ENCODE data around the gene RASGRP2.

Gene RASGRP2

DNA sequence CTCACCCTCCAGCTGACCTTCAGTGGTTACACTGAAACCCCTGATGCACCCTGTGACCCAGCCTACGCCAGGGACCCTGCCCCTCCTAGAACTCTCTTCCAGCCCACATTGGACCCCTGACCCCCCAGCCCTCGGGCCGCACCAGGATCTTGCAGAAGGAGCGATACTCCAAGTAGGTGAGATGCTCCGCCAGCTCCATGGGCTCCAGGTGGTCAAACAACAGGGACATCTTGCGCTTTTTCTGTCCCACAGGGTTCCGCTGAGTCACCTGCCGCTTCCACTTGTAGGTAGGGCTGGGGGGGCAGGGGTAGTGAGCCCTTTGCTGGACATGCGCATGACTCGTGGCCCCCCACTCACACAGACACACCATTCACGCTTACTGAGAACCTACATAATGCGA, 4.1 kb downstream of the RASGRP2 start:
- no peak for DNase-seq (ENCODE audit: low read depth)

DNA sequence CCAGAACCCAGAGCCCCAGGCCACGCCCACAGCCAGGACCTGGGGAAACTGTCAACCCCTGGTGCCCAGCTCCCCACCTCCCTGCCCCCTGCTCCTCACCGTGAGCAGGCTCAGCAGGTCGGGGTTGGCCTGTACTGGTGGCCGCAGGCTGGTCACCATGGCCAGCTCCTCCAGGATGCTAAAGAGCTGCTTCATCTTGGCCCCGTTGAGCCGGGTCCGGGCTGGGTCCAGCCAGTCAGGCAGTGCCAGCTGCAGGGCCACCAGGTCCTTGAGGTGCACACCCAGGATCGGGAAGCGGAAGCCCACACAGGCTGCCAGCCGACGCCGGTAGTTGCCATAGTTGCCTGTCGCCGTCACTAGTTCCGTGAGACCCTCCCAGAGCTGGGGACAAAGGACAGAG, 7.3 kb downstream of the RASGRP2 start:
- no peak for DNase-seq (ENCODE audit: low read depth)

DNA sequence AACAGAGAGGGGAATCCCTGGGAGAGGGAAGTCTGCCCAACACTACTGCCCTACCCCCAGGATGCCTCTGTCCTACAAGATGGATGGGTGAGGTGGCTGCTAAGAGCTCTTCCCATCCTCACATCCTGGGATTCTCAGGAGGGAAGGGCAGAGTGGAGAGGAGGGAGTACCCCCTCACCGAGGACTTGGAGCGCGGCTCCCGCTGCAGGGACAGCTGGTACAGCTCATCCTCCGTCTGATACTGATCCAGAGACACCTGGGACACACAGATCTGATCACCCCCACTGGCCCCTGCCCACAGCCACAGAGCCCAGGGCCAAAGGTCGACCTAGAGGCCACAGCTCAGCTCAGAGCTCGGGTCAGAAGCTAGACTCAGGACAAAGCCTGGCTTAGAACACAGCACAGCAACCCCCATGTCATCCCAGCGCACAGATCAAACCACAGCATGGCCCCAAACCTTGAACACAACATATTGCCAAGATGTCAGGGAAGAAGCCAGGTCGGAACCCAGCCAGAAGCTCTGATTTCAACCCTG, 8.2 kb downstream of the RASGRP2 start:
- DNase-seq (ENCODE audit: low read depth): no peak

DNA sequence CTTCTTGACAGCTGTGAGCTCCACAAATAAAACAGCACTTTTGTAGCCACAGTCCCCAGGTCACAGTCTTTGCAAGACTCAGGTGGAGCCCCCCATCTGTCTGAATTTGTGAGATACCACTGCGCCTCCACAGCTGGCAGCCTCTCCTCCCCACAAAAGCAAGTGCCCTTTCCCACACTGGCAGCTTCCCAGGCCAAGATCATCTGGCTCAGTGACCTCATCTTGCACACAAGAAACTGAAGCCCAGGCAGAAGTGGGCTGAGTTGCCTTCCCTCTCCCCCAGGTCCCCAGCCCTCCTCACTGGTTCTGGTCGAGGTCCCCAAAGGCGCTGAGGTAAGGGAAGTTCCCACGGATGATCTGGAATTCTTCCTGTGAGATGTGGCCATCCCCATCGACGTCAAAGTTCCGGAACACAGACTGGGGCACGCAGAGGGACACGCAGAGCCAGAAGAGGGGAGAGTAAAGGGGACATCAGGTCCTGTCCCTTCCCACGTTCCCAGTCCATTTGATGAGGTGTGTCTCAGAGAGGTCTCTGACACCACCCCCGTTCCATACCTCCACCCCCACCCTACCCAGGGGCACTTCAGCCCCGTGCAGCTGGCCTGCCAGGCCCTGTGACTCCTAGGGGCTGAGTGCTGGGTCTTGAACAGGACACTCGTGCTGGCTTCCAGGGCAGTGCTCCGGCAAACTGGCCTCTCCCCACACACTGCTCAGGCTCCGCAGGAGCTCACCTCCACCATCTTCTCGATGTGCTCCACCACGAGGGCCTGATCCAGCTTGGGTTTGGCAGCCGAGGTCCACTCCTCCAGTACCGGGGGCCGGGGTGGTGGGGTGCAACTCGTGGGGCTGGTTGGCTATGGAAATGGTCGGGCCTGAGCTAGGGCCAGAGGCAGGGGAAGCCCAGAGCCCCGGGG, 8.9 kb downstream of the RASGRP2 start:
- no peak for DNase-seq (ENCODE audit: low read depth)

DNA sequence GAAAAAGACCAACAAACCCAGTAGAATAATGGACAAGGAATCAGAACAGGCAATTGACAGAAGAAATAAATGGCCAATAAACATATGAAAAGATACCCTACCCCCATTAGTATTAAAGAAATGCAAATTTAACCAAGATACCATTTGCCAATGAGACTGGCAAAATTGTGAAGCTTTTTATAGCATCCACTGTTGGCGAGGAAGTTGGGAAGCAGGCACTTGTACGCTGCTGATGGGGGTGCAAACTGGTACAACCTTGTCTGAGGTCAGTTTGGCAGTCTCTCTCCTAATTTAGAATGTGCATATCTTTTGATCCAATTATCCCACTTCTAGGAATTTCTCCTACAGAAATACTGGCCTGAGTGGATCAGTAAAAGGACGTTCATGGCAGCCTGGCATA, 12.3 kb downstream of the RASGRP2 start:
- DNase-seq (ENCODE audit: low read depth): no peak

DNA sequence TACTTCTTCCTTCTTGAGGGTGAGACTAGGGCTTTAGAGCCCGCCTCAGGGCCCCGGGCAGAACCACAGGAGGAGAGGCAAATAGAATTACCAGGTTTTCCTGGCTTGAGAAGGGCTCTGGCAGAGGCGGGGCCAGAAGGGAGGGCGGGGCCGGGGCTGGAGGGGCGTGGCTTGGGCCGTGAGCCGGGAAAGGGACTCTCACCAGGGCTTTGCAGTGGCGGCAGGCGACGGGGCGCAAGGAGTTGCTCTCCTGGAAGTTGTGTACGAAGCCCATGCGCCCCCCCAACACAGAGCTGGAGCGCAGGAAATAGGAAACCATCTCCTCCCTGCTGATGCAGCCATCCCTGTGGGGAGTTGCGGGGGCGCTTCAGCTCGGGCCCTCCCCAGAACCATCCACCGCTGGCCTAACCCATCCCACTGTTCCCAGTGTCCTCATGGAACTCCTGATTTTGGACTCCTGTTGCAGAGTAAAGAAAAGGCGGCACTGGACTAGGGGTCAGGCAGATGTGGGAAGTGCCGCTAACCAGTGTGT, 14.0 kb downstream of the RASGRP2 start:
- DNase-seq (ENCODE audit: low read depth): no peak

DNA sequence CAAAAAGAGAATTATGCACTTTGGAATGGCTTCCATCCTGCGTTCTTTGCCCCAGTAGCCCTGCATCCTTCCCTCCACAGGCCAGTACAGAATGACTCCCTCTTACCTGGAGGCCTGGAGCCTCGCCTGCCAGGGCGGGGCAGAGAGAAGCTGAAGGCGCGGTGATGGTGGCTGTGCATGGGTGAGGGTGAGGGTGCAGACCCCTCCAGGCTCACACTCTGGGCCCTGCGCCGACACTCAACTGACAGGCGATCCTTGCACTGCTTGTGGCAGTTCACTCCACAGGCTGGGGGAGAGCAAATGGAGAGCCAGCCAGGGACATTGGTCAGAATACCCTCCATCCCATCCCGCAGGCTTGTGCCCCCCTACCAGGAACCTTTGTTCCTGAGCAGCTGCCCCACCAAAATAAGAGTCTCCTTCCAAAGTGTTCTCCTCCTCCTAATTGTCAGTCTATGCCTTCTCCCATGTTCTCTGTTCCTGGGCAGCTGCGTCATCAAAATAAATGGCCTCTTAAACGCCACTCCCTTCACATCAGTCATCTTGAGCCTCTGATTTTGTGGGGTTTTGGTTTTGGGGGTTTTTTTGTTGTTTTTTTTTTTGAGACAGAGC, 15.1 kb downstream of the RASGRP2 start:
- DNase-seq (ENCODE audit: low read depth): no peak

DNA sequence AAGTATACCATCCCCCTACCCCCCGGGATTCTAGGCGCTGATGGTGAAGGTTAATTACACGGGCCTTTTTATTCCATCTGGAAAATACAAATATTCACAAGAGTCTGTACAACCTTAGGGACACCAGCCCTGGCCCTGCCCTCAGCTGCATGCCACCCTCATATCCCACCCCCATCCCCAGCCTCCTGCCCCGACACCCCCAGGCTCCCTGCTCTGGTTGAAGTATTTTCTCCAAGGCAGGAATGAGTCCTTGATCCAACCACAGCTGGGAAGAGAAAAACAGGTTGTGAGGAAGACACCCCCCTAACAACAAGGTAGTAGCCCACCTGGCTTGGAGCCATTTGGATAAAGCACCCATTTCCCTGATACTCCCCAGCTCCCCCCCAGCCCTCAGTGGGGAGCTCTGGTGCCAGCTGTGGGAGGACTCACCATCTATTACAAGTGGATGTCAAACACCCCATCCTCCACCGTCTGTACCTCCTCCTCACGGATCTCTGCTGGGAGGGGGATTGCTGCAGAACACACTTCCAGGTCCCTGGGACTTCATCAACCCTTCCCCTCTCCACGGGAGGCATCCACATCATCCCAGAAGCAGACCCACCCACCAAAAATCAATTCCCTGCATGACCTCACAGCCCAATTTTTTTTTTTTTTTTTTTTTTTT, 16.9 kb downstream of the RASGRP2 start:
- no peak for DNase-seq (ENCODE audit: low read depth)

DNA sequence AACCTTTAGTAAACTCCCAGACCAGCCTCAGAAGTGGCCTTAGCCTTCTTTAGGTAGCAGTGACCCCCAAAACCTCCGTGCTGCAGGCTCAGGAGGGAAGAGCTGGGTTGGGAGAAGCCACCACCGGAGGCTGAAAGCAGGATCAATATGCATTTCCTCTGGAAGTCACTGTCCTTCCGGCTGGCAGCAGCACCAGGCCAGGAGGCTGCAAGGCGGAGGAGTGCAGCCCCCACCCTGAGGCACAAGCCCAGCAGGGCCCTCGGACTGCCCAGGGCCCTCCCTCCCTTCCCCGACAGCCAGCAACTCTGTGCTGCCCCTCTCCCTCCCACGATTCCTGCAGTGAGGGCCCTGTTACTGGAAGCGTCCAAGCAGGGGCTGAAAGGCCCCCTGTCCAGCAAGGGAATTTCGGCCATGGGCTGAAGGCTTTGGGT, 17.7 kb downstream of the RASGRP2 start:
- no peak for DNase-seq (ENCODE audit: low read depth)

DNA sequence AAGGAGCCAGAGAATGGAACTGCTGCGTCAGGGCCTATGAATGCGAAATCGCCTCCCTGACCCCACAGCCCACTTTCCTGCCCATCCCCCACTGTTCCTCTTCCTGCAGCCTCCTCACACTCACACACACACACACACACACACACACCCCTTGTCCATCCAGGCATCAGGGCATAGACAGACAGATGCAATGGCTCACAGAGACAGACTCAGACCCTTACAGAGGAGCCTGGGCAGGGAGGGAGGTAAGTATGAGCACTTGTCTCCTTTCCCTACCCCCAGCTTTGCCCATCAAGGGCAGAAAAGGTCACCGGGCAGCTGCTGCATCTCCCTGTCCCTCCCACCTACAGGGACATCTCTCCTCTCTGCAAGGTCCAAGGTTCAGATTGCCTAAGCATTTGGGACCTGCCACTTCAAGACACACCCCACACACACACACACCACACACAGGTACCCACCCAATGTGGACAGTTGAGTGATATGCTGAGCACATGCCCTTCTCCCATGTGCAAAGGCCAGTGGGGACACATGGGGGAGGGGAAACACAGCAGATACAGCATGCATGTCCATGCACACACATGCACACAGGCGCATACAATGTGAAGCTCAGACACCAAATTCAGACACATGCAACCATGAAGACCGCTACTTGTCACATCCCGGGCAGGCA, 18.9 kb downstream of the RASGRP2 start:
- DNase-seq (ENCODE audit: low read depth): no peak

DNA sequence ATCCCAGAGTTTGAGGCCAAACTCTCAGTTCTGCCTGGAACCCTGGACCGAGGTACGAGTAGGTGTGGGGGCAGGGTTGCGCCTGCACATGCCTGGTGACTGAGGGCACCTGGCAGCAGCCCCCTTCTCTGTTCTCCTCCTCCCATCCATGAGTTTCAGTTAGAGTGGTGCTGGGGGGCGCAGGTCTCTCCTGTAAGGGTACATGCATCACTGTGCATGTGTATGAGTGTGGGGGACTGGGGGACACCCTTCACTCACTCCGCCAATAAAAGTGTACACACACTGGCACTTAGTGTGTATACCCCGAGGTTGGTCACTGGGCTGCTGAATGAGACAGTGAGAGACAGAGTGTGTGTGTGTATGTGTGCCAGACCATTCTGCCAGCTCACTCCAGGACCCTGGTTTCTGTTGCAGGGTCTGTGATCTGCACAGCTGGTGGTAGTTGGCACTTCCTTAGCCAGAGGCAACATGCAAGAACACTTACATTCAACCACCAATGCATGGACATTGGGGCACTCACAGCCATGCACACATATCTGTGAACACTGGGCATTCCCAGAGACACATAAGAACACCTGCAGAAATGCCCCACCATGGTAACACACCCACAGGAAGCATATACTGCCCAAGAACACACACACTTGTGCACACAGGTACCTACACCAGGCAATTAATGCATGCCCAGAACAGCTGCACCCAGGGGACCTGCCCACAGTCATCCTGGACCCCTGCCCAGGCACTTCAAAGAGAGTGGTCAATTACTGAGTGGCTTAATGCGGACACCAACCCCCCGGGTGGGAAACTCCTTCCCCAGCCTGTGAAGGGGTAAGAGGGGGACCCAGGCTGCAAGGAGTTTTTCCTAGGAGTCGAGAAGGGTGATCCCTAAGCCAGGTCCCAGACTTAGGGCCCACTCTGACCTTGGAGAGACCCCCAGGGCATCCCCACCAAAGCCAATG, 19.8 kb downstream of the RASGRP2 start:
- no peak for DNase-seq (ENCODE audit: low read depth)

DNA sequence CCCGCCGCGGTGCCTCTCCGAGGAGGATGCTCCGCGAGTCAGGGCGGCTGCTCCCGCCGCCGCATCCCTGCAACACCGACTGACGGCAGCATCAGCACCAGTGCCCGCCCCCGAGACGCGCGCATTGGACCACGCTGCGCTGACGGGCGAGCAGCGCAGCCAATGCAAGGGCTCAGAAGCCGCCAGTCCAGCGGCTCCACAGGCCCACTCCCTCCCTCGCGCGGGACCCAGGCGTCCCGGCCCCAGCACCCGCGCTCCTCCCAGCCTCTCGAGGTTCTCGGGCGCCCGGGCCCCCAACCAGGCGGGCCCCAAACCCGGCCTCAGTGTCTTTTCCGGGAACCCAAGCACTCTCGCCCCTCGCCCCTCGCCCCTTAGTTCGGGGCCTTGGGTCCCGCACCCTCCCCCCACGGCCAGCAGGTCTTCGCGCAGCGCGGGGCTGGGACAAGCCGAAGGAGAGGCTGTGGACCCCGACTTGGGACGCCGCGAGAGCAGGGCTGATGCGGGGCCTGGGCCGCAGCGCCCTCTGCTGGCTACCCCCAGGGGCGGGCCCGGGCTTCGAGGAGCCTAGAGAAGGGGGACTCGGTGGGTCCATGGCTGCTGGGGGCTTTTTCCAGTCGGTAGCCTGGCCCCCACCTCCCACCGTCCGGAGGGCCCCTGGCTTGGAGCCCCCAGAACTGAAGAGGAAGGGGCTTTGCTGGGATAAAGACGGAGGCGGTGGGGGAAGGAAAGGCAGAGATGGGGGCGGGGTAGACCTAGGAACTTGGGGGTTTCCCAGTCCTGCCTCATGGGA, 20.6 kb downstream of the RASGRP2 start, which contains the start of gene NRXN2:
NRXN2 (minus strand) TSS at position 81 of the 790 bp plus-strand sequence. CDS start 9,498 bp downstream, outside the sequence.
- peak; percentile 43 for DNase-seq (ENCODE audit: low read depth)

DNA sequence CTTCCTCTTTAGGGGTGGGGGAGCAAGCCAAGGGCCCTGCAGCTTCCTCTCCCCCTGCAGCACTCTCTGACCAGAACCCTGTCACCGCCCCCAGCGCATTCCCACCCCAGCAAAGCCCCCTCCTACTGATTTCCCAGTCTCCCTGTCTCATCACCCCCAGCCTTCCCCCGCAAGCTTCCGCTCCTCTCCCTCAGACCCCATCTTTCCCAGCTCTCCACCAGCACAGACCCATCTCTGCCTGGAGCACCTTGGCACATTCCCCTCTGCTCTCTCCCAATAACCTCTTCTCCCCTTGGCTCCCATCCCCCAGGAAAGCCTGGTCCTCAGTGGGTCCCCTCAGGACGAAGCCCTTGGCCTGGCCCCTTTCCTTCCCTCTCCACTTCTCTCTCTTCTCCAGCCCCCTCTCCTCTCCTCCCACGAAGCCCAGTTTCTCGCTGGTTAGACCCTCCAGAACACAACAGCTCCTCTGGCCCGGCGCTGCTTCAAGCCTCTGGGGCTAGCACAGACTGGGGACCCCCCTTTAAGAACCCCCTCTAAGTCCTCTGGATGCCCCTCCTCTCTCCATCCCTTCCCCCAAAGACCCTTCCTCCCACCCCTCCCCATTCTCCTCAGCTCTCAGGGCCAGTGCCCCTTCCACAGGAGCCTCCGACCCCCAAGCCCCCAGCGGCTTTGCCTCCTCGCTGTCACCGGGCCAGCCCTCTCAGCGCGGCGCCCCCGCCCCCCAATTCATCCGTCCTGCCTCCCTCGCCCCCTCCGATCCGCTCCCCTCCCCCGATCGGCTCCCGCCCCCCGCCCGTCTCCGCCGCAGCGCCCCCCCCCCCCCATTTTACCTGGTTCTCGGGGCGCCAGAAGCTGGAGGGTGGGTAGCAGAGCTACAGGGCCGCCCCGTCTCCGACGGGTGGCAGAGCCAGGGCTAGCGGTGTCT, 21.5 kb downstream of the RASGRP2 start:
- DNase-seq (ENCODE audit: low read depth): no peak

DNA sequence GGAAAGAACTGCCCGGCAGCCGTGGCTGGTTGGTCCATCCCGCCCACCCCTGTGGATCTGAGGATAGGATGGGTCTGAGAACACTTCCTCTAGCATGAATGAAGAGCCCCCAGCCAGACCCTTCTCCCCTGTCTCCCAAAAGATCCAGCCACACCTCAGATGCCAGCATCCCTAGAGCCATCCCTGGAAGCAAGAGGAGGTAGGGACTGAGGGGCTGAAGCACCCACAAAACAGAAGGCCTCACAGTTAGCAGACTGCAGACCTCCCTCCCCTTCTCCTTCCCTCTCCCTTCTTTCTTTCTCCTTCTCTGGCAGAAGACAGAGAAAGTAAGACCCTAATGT, 22.6 kb downstream of the RASGRP2 start:
- no peak for DNase-seq (ENCODE audit: low read depth)

DNA sequence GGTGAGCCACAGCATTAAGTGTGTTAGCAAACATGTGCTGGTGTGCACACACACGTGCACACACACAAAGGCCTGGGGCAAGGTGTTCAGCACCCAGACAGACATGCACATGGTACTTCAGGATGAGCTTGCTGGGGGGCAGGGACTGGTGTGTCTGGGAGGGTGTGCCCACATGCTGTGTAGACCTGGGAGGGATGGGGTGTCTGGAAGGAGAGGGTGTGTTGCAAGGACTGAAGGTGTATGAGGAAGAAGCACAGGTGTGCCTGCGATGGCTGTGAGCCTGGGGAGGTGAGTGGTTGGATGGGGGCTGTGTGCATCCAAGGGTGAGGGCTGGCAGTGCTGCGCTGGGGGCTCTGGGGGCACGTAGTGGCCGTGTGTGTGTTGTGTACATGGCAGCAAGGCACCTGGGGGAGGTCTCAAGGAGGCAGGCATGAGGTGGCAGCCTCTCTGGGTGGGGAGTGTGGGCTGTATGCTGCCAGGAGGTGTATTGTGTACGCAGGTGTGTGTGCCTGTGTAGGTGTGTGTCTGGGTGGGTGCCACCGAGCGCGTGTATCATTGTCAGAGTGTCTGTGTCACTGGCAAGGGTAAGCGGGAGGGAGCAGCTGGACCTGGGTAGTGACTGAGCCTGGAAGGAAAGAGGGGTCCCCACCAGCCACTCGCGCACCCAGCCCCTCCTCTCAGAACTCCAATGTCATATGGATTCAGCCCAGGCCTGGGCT, 23.1 kb downstream of the RASGRP2 start:
- no peak for DNase-seq (ENCODE audit: low read depth)

DNA sequence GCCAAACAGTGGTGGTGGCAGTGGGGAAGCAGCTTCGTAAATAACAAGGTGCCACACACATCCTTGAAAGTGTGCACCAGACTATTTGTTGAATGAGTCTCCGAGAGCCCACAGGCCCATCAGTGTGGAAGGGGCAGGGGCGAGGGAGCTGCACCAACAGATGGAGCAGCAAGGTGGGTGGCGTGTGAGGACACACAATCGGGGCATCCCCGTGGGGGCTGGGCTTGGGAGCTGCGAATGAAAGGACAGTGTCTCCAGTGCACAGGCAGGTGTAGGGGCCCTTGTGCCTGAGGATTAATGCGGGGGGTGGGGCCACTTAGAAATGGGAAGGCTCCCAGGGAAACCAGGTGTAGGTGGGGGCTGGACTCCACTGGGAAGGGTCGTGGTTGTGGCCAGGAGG, 23.8 kb downstream of the RASGRP2 start:
- no peak for DNase-seq (ENCODE audit: low read depth)

DNA sequence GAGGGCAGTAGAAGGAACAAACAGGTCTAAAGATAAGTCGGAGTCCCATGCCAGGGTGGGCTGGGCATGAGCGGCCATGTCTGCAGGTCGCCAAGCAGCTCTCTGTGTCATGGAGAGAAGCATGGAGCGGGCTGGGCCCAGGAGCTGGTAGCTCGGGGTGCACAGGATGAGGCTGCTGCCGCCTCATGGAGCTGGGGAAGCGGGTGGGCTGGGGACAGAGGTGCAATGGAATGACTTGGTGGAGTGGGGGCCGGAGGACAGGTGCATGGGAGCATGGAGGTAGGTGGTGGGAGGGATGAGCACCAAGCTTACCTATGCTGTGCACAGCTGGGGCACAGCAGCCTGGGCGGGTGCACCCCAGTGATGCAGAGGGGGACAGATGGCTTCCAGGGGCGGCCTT, 24.5 kb downstream of the RASGRP2 start:
- DNase-seq (ENCODE audit: low read depth): no peak

DNA sequence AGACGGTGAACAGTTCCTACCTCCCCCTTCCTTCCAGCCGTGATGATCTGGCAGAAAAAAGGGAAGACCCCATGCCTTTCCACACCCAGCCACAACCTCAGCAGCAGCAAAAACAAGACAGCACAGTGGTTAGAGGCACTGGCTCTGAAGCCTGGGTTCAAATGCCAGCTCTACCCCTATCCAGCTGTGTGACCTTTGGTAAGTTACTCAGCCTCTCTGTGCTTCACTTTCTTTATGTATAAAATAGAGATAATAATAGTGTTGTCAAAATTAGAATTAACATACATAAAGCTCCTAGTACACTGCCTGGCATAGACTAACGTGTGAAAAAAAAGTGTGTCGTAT, 25.2 kb downstream of the RASGRP2 start:
- DNase-seq (ENCODE audit: low read depth): no peak
